ENCODE results near the gene UCN2.

DNA sequence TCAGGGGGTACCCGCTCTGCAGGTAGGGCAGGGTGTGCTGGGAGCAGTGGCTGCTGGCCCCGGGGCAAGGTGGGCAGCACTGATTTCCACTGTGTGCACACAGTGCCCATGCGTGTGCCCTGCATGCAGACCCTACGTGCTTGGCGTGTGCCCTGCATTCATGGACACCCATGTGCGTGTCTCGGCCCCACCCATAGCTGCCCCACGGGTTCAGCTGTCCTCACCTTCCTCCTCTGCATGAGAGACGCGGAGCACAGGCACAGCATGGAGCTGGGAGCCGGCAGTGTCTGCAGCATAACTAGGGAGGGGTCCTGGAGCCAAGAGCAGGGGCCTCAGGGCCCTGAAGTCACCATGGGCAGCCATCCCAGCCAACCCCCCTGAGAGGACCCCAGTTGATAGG lies 1.6 kb upstream of the UCN2 start:
- TF ChIP-seq, protein P1, sequence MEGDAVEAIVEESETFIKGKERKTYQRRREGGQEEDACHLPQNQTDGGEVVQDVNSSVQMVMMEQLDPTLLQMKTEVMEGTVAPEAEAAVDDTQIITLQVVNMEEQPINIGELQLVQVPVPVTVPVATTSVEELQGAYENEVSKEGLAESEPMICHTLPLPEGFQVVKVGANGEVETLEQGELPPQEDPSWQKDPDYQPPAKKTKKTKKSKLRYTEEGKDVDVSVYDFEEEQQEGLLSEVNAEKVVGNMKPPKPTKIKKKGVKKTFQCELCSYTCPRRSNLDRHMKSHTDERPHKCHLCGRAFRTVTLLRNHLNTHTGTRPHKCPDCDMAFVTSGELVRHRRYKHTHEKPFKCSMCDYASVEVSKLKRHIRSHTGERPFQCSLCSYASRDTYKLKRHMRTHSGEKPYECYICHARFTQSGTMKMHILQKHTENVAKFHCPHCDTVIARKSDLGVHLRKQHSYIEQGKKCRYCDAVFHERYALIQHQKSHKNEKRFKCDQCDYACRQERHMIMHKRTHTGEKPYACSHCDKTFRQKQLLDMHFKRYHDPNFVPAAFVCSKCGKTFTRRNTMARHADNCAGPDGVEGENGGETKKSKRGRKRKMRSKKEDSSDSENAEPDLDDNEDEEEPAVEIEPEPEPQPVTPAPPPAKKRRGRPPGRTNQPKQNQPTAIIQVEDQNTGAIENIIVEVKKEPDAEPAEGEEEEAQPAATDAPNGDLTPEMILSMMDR (IDR thresholded peaks at IDR 0.05; ENCODE audit: poor library complexity) = no peak
- TF ChIP-seq EZH2 (IDR thresholded peaks at IDR 0.05; ENCODE audit: borderline replicate concordance) = no peak

Data from hepatocyte (in vitro differentiated cells).